SU-DHL-6 (cell line): ENCODE measurements around the gene TBX6.
A peak's percentile ranks its signal among the peaks of the same experiment; 100 is the strongest.
"Not testable (repeated sequence)": the region's sequence is repeated elsewhere in the genome, so short reads cannot be mapped to it uniquely, and the experiment has no call there.

Experiments used
- H2AFZ ChIP-seq: fragments of 200-600 bp; sonication (generic); 2 replicates; pipeline ENCODE4 v1.6.1; 2014; ENCODE audit warnings: low read depth, mild to moderate bottlenecking, moderate library complexity, mixed read lengths, antibody characterized with exemption, low read length; ENCODE audit not compliant: severe bottlenecking
- H3F3A ChIP-seq: fragments of 200-600 bp; shearing (Covaris generic); 2 replicates; pipeline ENCODE4 v1.6.0; 2016; ENCODE audit warnings: antibody characterized with exemption, mild to moderate bottlenecking; ENCODE audit not compliant: insufficient read depth
- H3K27ac ChIP-seq: fragments of 200-600 bp; sonication (generic); 2 replicates; pipeline ENCODE4 v1.5.1; 2016; ENCODE audit warnings: low read depth, mild to moderate bottlenecking, low read length, moderate library complexity, mixed read lengths
- H3K27me3 ChIP-seq: fragments of 200-600 bp; sonication (generic), shearing (Covaris generic); 2 replicates; pipeline ENCODE4 v1.6.0; 2014; ENCODE audit warnings: mild to moderate bottlenecking, low read length
- H3K36me3 ChIP-seq: fragments of 200-600 bp; sonication (generic); 2 replicates; pipeline ENCODE4 v1.6.1; 2014; ENCODE audit warnings: mild to moderate bottlenecking, low read length, mixed read lengths
- H3K4me2 ChIP-seq: fragments of 300-600, 200-600 bp; shearing (Covaris generic), sonication (generic); 2 replicates; pipeline ENCODE4 v1.6.0; 2014; ENCODE audit warnings: low read length, low read depth, mild to moderate bottlenecking; ENCODE audit not compliant: poor library complexity, severe bottlenecking
- H3K4me3 ChIP-seq: fragments of 200-600 bp; sonication (generic); 2 replicates; pipeline ENCODE4 v1.5.1; 2014; ENCODE audit warnings: antibody characterized with exemption, low read length, mild to moderate bottlenecking, mixed read lengths; ENCODE audit not compliant: insufficient read depth, poor library complexity, severe bottlenecking
- H3K79me2 ChIP-seq: fragments of 200-600 bp; sonication (generic); 2 replicates; pipeline ENCODE4 v1.6.1; 2014; ENCODE audit warnings: mild to moderate bottlenecking, low read length, moderate library complexity; ENCODE audit not compliant: insufficient read depth
- H3K9ac ChIP-seq: fragments of 200-600 bp; sonication (generic); 2 replicates; pipeline ENCODE4 v1.7.0; 2014; ENCODE audit warnings: mild to moderate bottlenecking, low read length
- H3K9me2 ChIP-seq: fragments of 200-600 bp; sonication (generic); replicated peaks from 2 replicates; pipeline ENCODE4 v1.6.1; 2014; ENCODE audit warnings: low read length; ENCODE audit not compliant: insufficient read depth
- H3K9me3 ChIP-seq: fragments of 200-600 bp; sonication (generic); 2 replicates; pipeline ENCODE4 v1.6.1; 2014; ENCODE audit warnings: low read length, mixed read lengths; ENCODE audit not compliant: insufficient read depth
- H4K20me1 ChIP-seq: fragments of 200-600 bp; sonication (generic); 2 replicates; pipeline ENCODE4 v1.6.1; 2014; ENCODE audit warnings: low read depth, mild to moderate bottlenecking, antibody characterized with exemption, low read length, moderate library complexity, mixed read lengths
- CTCF ChIP-seq: fragments of 200-600 bp; sonication (generic); IDR thresholded peaks from one replicate; pipeline ENCODE4 v1.5.1; 2017; ENCODE audit warnings: antibody characterized with exemption, mild to moderate bottlenecking, low read length, moderate library complexity; ENCODE audit not compliant: insufficient read depth, poor library complexity, severe bottlenecking
- EZH2phosphoT487 ChIP-seq: fragments of 200-600 bp; sonication (generic), shearing (Covaris generic); conservative IDR thresholded peaks from 2 replicates; pipeline ENCODE4 v1.6.1; 2018; ENCODE audit warnings: mild to moderate bottlenecking, antibody characterized with exemption, low read length, moderate library complexity, mixed read lengths

TBX6 gene

GRCh38 chr16:30117768-30118167 lies 26.0 kb upstream of the TBX6 start:
- H3K4me3 ChIP-seq: no peak overlapping the region
- no peaks in the 10 kb centered on the region for H4K20me1 ChIP-seq
- H3K9ac ChIP-seq: no peak overlapping the region
- no peak overlapping the region for H3K27ac ChIP-seq
- no peak for TF ChIP-seq EZH2phosphoT487
- no peak for TF ChIP-seq CTCF
- no peaks in the 10 kb centered on the region for H3K36me3 ChIP-seq
- no peaks in the 10 kb centered on the region for H3K27me3 ChIP-seq
- H3K79me2 ChIP-seq: no peaks in the 10 kb centered on the region
- H3K9me3 ChIP-seq: no peaks in the 10 kb centered on the region
- no peak overlapping the region for H3K4me2 ChIP-seq
- peaks cover 11% of the 10 kb centered on the region for H3F3A ChIP-seq
- no peak overlapping the region for H2AFZ ChIP-seq
- H3K9me2 ChIP-seq: no peaks in the 10 kb centered on the region

- H3K36me3 ChIP-seq: no peaks in the 10 kb centered on the region
- H3K4me2 ChIP-seq: no peak overlapping the region
Measured at GRCh38 chr16:30116291-30117207, 24.8 kb upstream of the TBX6 start.

GRCh38 chr16:30115238-30115637 lies 23.5 kb upstream of the TBX6 start:
- H3K27ac ChIP-seq: peak overlapping the region; percentile 41; the same call in 1 of the 2 replicates
- no peak overlapping the region for H3K4me3 ChIP-seq
- no peak overlapping the region for H3K9ac ChIP-seq
- no peaks in the 10 kb centered on the region for H3K9me3 ChIP-seq
- H3K4me2 ChIP-seq: peak overlapping the region; percentile 14
- H3K36me3 ChIP-seq: no peaks in the 10 kb centered on the region
- no peaks in the 10 kb centered on the region for H3K79me2 ChIP-seq
- no peaks in the 10 kb centered on the region for H3K9me2 ChIP-seq
- H4K20me1 ChIP-seq: no peaks in the 10 kb centered on the region
- peaks cover 7% of the 10 kb centered on the region for H3F3A ChIP-seq
- TF ChIP-seq CTCF: no peak
- TF ChIP-seq EZH2phosphoT487: no peak
- no peaks in the 10 kb centered on the region for H3K27me3 ChIP-seq
- no peak overlapping the region for H2AFZ ChIP-seq

More at GRCh38 chr16:30116291-30117207, 24.8 kb upstream of the TBX6 start:
- H3K27me3 ChIP-seq: no peaks in the 10 kb centered on the region
- no peaks in the 10 kb centered on the region for H3K79me2 ChIP-seq
- H3F3A ChIP-seq: peaks cover 11% of the 10 kb centered on the region
- no peak overlapping the region for H3K4me3 ChIP-seq
- no peak overlapping the region for H3K27ac ChIP-seq
- H2AFZ ChIP-seq: no peak overlapping the region
- no peak overlapping the region for H3K9ac ChIP-seq
- no peaks in the 10 kb centered on the region for H4K20me1 ChIP-seq
- H3K9me2 ChIP-seq: no peaks in the 10 kb centered on the region
- TF ChIP-seq CTCF: no peak
- TF ChIP-seq EZH2phosphoT487: no peak
- no peaks in the 10 kb centered on the region for H3K9me3 ChIP-seq

- Histone ChIP-seq H3K4me2 (peak overlapping the region; percentile 14), H3K27ac (0 out of 2 replicates have a peak overlapping the region, but pooled peaks have one; percentile 18)
- H3F3A ChIP-seq, H3K27me3 ChIP-seq, H3K9ac ChIP-seq, H3K79me2 ChIP-seq, H3K9me2 ChIP-seq, H2AFZ ChIP-seq, H3K4me3 ChIP-seq, H3K36me3 ChIP-seq, H3K9me3 ChIP-seq, H4K20me1 ChIP-seq: not testable (repeated sequence)
Measured at GRCh38 chr16:30114833-30115232, 23.1 kb upstream of the TBX6 start.
